Subcutaneous abdominal adipose tissue (tissue), 5 donors: ENCODE data around the gene MECR.

ENCODE experiments used
- H3K27ac ChIP-seq: one replicate; pipeline ENCODE4 v1.7.0; 2013; ENCODE audit warnings: low read depth, mild to moderate bottlenecking, inconsistent platforms, low read length, moderate library complexity
- H3K27me3 ChIP-seq, 5 donors: one replicate each; pipeline ENCODE4 v1.7.0; 2013; ENCODE audit warnings: low read length in 5 of 5, inconsistent platforms in 1 of 5; ENCODE audit not compliant: control insufficient read depth in 5 of 5, insufficient read depth in 4 of 5
- H3K36me3 ChIP-seq, 5 donors: one replicate each; pipeline ENCODE4 v1.7.0; 2013; ENCODE audit warnings: low read length in 5 of 5; ENCODE audit not compliant: control insufficient read depth in 5 of 5, insufficient read depth in 5 of 5
- H3K4me1 ChIP-seq, 5 donors: one replicate each; pipeline ENCODE4 v1.7.0; 2013; ENCODE audit warnings: low read length in 5 of 5, mild to moderate bottlenecking in 3 of 5, moderate library complexity in 1 of 5; ENCODE audit not compliant: control insufficient read depth in 5 of 5, insufficient read depth in 5 of 5
- H3K4me3 ChIP-seq, 5 donors: one replicate each; pipeline ENCODE4 v1.7.0; 2013; ENCODE audit warnings: low read length in 5 of 5, low read depth in 1 of 5
- H3K9ac ChIP-seq, 5 donors: one replicate each; pipeline ENCODE4 v1.7.0; 2013; ENCODE audit warnings: low read length in 5 of 5, mild to moderate bottlenecking in 4 of 5, moderate library complexity in 3 of 5
- H3K9me3 ChIP-seq, 5 donors: one replicate each; pipeline ENCODE4 v1.7.0; 2013; ENCODE audit warnings: low read length in 5 of 5; ENCODE audit not compliant: control insufficient read depth in 5 of 5
- donor health status: healthy.
- donor health status: healthy.
- donor health status: healthy.
- donor health status: healthy.
- donor health status: healthy.

Gene MECR, protein sequence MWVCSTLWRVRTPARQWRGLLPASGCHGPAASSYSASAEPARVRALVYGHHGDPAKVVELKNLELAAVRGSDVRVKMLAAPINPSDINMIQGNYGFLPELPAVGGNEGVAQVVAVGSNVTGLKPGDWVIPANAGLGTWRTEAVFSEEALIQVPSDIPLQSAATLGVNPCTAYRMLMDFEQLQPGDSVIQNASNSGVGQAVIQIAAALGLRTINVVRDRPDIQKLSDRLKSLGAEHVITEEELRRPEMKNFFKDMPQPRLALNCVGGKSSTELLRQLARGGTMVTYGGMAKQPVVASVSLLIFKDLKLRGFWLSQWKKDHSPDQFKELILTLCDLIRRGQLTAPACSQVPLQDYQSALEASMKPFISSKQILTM

DNA sequence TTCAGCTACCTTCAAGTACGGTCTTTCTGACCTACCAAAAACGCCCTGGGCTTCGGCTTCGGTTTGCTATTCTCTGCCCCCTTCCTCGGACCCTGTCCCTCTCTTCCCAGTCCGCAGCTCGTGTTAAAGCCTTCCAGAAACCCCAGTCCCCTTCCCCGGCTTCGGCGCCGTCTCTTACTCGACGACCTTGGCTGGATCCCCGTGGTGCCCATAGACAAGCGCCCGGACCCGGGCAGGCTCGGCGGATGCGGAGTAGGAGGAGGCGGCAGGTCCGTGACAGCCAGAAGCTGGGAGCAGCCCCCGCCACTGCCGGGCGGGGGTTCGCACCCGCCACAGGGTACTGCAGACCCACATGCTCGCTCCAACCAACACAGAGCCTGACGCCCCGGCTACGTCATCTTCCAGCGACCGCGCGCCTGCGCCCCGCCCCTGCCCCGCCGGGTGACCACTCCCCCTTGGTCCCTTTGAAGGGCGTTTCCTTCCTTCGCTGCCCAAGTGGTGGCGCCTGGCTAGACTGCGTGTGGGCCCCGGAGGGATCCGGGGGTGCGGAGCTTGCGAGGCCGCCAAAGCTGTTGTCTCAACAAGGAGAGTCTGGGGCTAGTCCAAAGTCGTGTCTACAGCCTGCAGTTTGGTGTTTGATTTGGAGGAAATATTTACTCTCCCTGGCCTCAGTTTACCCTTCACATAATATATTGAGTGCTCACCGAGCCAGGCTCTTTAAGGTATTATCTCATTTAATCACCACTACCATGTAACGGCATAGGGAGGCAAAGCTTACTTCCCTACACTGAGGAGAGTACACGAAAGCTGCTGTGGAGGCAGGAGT is at the start of gene MECR:
MECR (minus strand) TSS at position 382 of the 826 bp plus-strand sequence; CDS start at position 354, 28 bp downstream.
- no peaks in the 10 kb centered on the region for H3K36me3 ChIP-seq
- peak within 1 kb of the TSS; percentile 68 to 89 (median 84) for H3K4me3 ChIP-seq
- H3K9ac ChIP-seq = peak within 1 kb of the TSS; percentile 85 to 92 (median 89)
- no peaks in the 10 kb centered on the region for H3K9me3 ChIP-seq
- H3K27me3 ChIP-seq = no peaks in the 10 kb centered on the region
- peaks cover 0 to 36% (median 32%) of the 10 kb centered on the region in 5 donors for H3K4me1 ChIP-seq
- H3K27ac ChIP-seq = peak within 1 kb of the TSS; percentile 75

DNA sequence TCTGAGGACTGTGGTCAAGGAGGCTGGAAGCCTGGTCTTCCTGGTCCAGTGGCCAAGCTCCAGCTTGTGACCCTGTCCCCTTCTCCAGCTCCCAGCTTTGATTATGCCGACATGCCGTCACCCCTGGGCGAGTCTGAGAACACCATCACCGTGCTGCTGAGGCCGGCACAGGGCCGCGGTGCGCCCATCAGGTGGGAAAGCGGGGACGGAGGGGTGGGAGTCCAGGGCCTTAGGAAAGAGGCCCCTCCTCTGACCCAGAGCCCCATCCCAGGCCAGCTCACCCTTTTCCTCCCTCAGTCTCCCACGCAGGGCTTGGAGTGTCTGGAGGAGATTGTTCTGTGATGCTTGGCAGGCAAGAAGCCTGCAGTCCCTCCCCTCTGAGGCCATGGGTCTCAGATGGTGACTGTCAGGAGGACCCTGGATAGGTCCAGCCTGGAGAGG is 49.2 kb upstream of the MECR start:
- Histone ChIP-seq H3K27ac (no peak overlapping the region), H3K4me1 (no peaks in the 10 kb centered on the region), H3K27me3 (no peaks in the 10 kb centered on the region), H3K36me3 (peaks cover 7 to 34% (median 16%) of the 10 kb centered on the region in 5 donors), H3K9me3 (no peaks in the 10 kb centered on the region), H3K4me3 (no peak overlapping the region), H3K9ac (no peak overlapping the region)

DNA sequence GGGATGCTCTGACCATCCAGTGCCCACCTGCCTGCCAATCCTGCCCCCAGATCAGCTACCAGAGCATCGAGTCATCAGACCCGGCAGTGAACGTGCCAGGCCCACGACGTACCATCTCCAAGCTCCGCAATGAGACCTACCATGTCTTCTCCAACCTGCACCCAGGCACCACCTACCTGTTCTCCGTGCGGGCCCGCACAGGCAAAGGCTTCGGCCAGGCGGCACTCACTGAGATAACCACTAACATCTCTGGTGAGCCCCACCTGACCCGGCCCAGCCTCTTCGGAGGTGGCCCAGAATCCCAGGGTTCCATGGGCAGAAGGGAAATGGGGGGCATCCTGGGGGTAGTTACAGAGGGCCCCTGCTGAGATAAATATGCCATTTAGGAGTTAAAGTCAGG is 48.7 kb upstream of the MECR start:
- H3K27me3 ChIP-seq = no peaks in the 10 kb centered on the region
- no peaks in the 10 kb centered on the region for H3K4me1 ChIP-seq
- H3K27ac ChIP-seq = no peak overlapping the region
- H3K4me3 ChIP-seq = no peak overlapping the region
- H3K36me3 ChIP-seq = peaks cover 7 to 28% (median 10%) of the 10 kb centered on the region in 5 donors
- H3K9me3 ChIP-seq = no peaks in the 10 kb centered on the region
- no peak overlapping the region for H3K9ac ChIP-seq

DNA sequence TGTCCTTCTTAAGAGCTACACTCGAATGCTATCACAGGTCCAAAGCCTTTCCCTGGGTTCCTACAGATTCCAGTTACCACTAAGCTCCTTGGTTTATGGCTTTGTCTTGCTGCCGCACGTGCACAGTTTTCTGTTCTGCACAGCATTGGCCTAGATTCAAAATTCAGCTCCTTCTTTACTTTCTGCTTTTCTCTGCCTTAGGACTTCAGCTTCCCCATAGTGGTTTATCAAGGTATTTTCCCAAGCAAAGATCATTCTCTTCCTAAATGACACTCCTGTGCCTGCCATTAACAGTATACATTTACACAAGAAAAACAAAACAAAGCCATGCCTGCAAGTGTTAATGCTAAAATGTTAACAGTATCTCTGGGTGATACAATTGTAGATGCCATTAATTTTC is 47.4 kb upstream of the MECR start:
- Histone ChIP-seq H3K27me3 (no peaks in the 10 kb centered on the region), H3K9me3 (no peaks in the 10 kb centered on the region), H3K36me3 (peaks cover 7 to 25% (median 10%) of the 10 kb centered on the region in 5 donors), H3K9ac (no peak overlapping the region), H3K4me1 (no peaks in the 10 kb centered on the region), H3K27ac (no peak overlapping the region), H3K4me3 (no peak overlapping the region)

DNA sequence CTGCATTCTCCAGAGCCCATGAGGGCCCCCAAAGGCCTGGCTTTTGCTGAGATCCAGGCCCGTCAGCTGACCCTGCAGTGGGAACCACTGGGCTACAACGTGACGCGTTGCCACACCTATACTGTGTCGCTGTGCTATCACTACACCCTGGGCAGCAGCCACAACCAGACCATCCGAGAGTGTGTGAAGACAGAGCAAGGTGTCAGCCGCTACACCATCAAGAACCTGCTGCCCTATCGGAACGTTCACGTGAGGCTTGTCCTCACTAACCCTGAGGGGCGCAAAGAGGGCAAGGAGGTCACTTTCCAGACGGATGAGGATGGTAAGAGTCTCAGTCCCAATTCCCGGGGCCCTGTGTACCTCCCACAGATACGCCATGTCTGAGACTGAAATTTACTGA is 44.7 kb upstream of the MECR start:
- Histone ChIP-seq H3K9me3 (no peaks in the 10 kb centered on the region), H3K36me3 (peaks cover 7 to 25% (median 10%) of the 10 kb centered on the region in 5 donors), H3K27me3 (no peaks in the 10 kb centered on the region), H3K27ac (no peak overlapping the region), H3K9ac (no peak overlapping the region), H3K4me3 (no peak overlapping the region), H3K4me1 (peaks cover 0 to 15% (median 13%) of the 10 kb centered on the region in 5 donors)

DNA sequence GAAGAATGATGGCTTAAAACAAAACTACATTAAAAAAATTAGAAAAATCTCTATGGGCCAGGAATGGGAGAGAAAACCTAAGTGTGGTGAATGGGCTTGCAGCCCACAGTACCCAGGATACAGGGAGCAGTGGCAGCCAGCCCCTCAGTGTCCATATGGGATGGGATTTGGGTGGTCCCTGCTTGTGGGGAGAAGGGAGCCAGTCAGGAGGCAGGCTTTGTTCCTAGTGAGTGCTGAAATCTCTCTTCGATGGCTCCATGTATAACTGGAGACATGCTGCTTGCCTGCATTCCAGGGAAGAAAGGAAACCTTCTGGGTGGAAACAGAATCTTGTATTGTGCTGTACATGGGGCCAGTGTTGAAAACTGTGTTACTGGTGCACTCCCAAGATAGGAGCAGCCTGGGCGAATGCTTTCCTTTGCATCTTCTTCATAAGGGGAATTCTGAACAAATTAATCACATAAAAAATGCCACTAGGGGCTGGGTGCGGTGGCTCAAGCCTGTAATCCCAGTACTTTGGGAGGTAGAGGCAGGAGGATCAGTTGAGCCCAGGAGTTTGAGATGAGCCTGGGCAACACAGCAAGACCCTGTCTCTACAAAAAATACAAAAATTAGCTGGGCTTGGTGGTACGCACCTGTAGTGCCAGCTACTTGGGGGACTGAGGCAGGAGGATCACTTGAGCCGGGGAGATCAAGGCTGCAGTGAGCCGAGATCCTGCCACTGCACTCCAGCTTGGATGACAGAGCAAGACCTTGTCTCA is 41.6 kb upstream of the MECR start:
- Histone ChIP-seq H3K9ac (no peak overlapping the region), H3K4me3 (peak overlapping the region in 1 of 5 donors; percentile 45), H3K36me3 (peaks cover 4 to 10% (median 7%) of the 10 kb centered on the region in 5 donors), H3K4me1 (peaks cover 0 to 15% (median 13%) of the 10 kb centered on the region in 5 donors), H3K27me3 (no peaks in the 10 kb centered on the region), H3K27ac (no peak overlapping the region), H3K9me3 (no peaks in the 10 kb centered on the region)

DNA sequence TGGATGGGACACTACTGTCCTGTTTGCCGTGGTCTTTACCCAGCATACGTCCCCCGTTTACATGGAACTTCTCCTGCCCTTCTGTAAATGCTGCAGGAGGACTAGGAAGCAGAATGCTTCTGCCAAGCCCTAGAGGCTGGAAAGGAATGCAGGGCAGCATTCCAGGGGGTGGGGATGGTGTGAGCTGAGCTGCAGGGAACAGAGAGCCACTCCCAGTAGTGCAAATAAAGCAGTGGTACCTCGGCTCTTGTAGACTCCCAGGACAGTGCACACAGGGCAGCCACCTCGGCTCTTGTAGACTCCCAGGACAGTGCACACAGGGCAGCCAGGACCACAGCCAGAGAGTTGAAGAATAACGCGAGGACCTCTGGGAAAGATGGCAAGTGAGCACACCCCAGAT is 41.0 kb upstream of the MECR start:
- no peak overlapping the region for H3K9ac ChIP-seq
- peaks cover 0 to 15% (median 13%) of the 10 kb centered on the region in 5 donors for H3K4me1 ChIP-seq
- peak overlapping the region in 3 of 5 donors; percentile 24 to 49 (median 45) for H3K4me3 ChIP-seq
- H3K27me3 ChIP-seq = no peaks in the 10 kb centered on the region
- no peaks in the 10 kb centered on the region for H3K9me3 ChIP-seq
- peaks cover 2 to 10% (median 7%) of the 10 kb centered on the region in 5 donors for H3K36me3 ChIP-seq
- no peak overlapping the region for H3K27ac ChIP-seq

DNA sequence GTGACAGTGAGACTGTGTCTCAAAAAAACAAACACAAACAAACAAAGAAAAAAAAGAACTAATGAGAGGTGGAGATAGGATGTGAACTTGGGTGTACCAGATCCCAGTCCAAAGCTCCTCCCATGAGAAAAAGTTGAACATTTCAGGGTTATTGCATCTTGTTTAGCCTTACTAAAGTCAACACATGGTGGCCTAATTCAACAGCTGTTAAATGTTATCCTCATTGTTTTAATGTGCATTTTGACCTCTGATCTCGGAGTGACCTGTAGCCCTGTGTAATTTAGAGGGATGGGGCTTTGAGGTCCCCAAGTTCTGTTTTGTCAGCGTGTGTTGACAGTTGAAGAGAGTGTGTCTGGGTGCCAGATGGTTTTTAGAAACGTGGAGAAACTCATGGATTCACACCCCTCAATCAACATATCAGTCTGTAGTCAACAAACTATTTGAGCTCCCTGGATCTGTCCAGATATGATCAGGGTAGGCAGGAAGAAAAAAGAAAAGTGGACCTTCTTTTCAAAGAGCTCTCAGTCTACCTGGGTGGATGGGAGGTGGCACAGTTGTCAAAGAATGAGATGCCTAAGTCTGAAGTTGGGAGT is 40.3 kb upstream of the MECR start:
- Histone ChIP-seq H3K36me3 (peaks cover 0 to 7% (median 5%) of the 10 kb centered on the region in 5 donors), H3K4me3 (no peak overlapping the region), H3K9ac (no peak overlapping the region), H3K9me3 (no peaks in the 10 kb centered on the region), H3K4me1 (peaks cover 0 to 15% (median 13%) of the 10 kb centered on the region in 5 donors), H3K27ac (no peak overlapping the region), H3K27me3 (no peaks in the 10 kb centered on the region)

DNA sequence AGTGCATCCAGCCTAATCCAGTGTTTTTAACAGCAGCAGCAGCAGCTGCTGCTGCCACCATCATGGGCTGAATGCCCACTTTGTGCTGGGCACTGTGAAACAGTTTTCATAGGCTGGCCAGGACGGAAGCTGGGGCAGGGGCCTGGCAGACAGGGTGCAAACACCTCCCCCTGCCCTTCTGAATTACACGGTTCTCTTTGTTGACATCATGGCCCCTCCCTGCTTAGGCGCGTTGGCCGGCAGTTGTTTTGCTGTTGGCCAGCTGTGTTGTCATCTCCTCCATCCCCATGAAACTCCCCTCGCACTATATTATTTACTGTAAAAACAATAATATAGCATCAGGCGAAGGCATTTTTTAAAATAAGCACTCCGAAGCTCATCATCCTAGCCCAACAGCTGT is 38.6 kb upstream of the MECR start:
- H3K27ac ChIP-seq = no peak overlapping the region
- no peaks in the 10 kb centered on the region for H3K27me3 ChIP-seq
- no peak overlapping the region for H3K4me3 ChIP-seq
- no peaks in the 10 kb centered on the region for H3K9me3 ChIP-seq
- peaks cover 0 to 2% (median 0%) of the 10 kb centered on the region in 5 donors for H3K36me3 ChIP-seq
- no peak overlapping the region for H3K9ac ChIP-seq
- H3K4me1 ChIP-seq = peaks cover 0 to 15% (median 13%) of the 10 kb centered on the region in 5 donors
